Measurements from ENCODE around the gene MARK1. TPM values are rescaled to one million over a fixed set of nuclear protein-coding genes. Genes with fewer than 3 reads are reported as not detected.

MARK1 gene
- total RNA-seq, 1 experiment from 2014 or later: 7.5 TPM

- H3K9me3 Mint-ChIP-seq (ENCODE audit: unreplicated experiment): no peaks in the 10 kb centered on the region
- ChIA-PET CTCF (interaction anchor here (0.8 to 3.3 kb wide), 8 partner anchors 9 to 519 kb away, joined by 3 to 22 read pairs (median 5); no protein-coding TSS in a partner anchor), POLR2A (interaction anchor here (0.6 kb wide), 1 partner anchor 382 kb away, joined by 4 read pairs; no protein-coding TSS in a partner anchor)
- intact Hi-C loops (cut with micrococcal nuclease): no loop called here
- H3K36me3 Mint-ChIP-seq (ENCODE audit: insufficient read depth, unreplicated experiment): no peaks in the 10 kb centered on the region
- TF ChIP-seq, protein P1, sequence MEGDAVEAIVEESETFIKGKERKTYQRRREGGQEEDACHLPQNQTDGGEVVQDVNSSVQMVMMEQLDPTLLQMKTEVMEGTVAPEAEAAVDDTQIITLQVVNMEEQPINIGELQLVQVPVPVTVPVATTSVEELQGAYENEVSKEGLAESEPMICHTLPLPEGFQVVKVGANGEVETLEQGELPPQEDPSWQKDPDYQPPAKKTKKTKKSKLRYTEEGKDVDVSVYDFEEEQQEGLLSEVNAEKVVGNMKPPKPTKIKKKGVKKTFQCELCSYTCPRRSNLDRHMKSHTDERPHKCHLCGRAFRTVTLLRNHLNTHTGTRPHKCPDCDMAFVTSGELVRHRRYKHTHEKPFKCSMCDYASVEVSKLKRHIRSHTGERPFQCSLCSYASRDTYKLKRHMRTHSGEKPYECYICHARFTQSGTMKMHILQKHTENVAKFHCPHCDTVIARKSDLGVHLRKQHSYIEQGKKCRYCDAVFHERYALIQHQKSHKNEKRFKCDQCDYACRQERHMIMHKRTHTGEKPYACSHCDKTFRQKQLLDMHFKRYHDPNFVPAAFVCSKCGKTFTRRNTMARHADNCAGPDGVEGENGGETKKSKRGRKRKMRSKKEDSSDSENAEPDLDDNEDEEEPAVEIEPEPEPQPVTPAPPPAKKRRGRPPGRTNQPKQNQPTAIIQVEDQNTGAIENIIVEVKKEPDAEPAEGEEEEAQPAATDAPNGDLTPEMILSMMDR (IDR thresholded peaks at IDR 0.05; ENCODE audit: unreplicated experiment): no peak
- H3K27me3 Mint-ChIP-seq (ENCODE audit: insufficient read depth, unreplicated experiment): no peaks in the 10 kb centered on the region
- DNase-seq (ENCODE audit: unreplicated experiment): no peak
- no peak overlapping the region for H3K27ac Mint-ChIP-seq (ENCODE audit: low read depth, unreplicated experiment)
- peaks cover 11% of the 10 kb centered on the region for H3K4me1 Mint-ChIP-seq (ENCODE audit: insufficient read depth, unreplicated experiment)
- BruUV-seq (replicated peaks): no TSS peak
- H3K4me3 Mint-ChIP-seq (ENCODE audit: unreplicated experiment): no peak overlapping the region
Measured at GRCh38 chr1:220684890-220685289, 157.0 kb downstream of the MARK1 start.

DNA sequence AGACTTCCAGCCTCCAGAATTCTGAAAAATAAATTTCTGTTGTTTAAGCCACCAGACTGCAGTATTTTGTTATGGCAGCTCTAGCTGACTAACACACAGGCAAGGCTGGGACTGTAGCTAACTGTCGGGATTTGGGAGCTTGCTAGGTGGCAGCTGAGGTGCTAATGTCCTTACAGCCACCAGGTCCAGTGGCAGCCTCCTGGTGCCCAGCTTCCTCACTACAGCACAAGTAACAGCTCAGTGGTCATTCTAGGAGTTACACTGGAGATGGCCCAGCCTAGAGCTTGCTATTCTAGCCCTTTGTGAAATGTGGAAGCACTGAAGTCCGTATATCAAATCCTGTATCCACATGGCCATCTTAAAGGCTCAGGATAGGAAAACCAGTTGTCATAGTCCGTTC, 157.9 kb downstream of the MARK1 start:
- DNase-seq (ENCODE audit: unreplicated experiment): no peak
- no peaks in the 10 kb centered on the region for H3K9me3 Mint-ChIP-seq (ENCODE audit: unreplicated experiment)
- H3K4me3 Mint-ChIP-seq (ENCODE audit: unreplicated experiment): no peak overlapping the region
- CTCF ChIA-PET: interaction anchor here (0.5 to 3.3 kb wide), 11 partner anchors 11 to 469 kb away, joined by 3 to 22 read pairs (median 4); no protein-coding TSS in a partner anchor
- H3K27me3 Mint-ChIP-seq (ENCODE audit: insufficient read depth, unreplicated experiment): no peaks in the 10 kb centered on the region
- intact Hi-C loops (cut with micrococcal nuclease): no loop called here
- no peak overlapping the region for H3K27ac Mint-ChIP-seq (ENCODE audit: low read depth, unreplicated experiment)
- TF ChIP-seq, protein P1 (IDR thresholded peaks at IDR 0.05; ENCODE audit: unreplicated experiment): no peak
- BruUV-seq (replicated peaks): no TSS peak
- H3K4me1 Mint-ChIP-seq (ENCODE audit: insufficient read depth, unreplicated experiment): peaks cover 14% of the 10 kb centered on the region
- H3K36me3 Mint-ChIP-seq (ENCODE audit: insufficient read depth, unreplicated experiment): no peaks in the 10 kb centered on the region
- POLR2A ChIA-PET: no interaction called here

DNA sequence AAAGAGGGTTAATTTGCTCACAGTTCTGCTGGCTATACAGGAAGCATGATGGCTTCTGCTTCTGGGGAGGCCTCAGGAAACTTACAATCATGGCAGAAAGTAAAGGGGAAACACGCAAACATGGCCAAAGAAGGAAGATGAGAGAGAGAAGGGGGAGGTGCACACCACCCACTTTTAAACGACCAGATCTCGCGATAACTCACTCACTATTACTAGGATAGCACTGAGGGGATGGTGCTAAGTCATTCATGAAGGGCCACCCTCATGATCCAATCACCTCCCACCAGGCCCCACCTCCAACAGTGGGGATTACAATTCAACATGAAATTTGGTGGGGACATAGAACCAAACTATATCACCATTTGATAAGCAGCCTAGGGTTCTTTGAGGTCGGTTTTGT, 159.9 kb downstream of the MARK1 start:
- ChIA-PET CTCF (interaction anchor here (0.6 to 1.3 kb wide), 2 partner anchors 83 to 390 kb away, joined by 4 read pairs; no protein-coding TSS in a partner anchor), POLR2A (no interaction called here)
- Mint-ChIP-seq H3K9me3 (ENCODE audit: unreplicated experiment) (no peaks in the 10 kb centered on the region), H3K27ac (ENCODE audit: low read depth, unreplicated experiment) (no peak overlapping the region), H3K36me3 (ENCODE audit: insufficient read depth, unreplicated experiment) (no peaks in the 10 kb centered on the region), H3K4me1 (ENCODE audit: insufficient read depth, unreplicated experiment) (peaks cover 7% of the 10 kb centered on the region), H3K4me3 (ENCODE audit: unreplicated experiment) (no peak overlapping the region), H3K27me3 (ENCODE audit: insufficient read depth, unreplicated experiment) (no peaks in the 10 kb centered on the region)
- DNase-seq (ENCODE audit: unreplicated experiment): no peak
- no TSS peak for BruUV-seq (replicated peaks)
- TF ChIP-seq, protein P1 (IDR thresholded peaks at IDR 0.05; ENCODE audit: unreplicated experiment): no peak
- intact Hi-C loops (cut with micrococcal nuclease): no loop called here

GRCh38 chr1:220689666-220690065, 161.7 kb downstream of the MARK1 start:
- Mint-ChIP-seq H3K27me3 (ENCODE audit: insufficient read depth, unreplicated experiment) (no peaks in the 10 kb centered on the region), H3K9me3 (ENCODE audit: unreplicated experiment) (no peaks in the 10 kb centered on the region), H3K36me3 (ENCODE audit: insufficient read depth, unreplicated experiment) (no peaks in the 10 kb centered on the region), H3K4me1 (ENCODE audit: insufficient read depth, unreplicated experiment) (peaks cover 7% of the 10 kb centered on the region), H3K27ac (ENCODE audit: low read depth, unreplicated experiment) (no peak overlapping the region), H3K4me3 (ENCODE audit: unreplicated experiment) (peak overlapping the region; percentile 83)
- DNase-seq (ENCODE audit: unreplicated experiment): no peak
- BruUV-seq (replicated peaks): no TSS peak
- ChIA-PET POLR2A (interaction anchor here (0.6 kb wide), 1 partner anchor 12 kb away, joined by 3 read pairs; no protein-coding TSS in a partner anchor), CTCF (interaction anchor here (0.6 to 3.7 kb wide), 19 partner anchors 8 to 471 kb away, joined by 3 to 11 read pairs (median 4); no protein-coding TSS in a partner anchor)
- intact Hi-C loops (cut with micrococcal nuclease): loop anchor here (1.0 kb wide), 2 partner anchors 44 to 87 kb away; no protein-coding TSS in a partner anchor
- TF ChIP-seq, protein P1 (IDR thresholded peaks at IDR 0.05; ENCODE audit: unreplicated experiment): no peak

Data from MCF 10A (cell line).